Measurements from ENCODE around the gene KIF19. TPM values are rescaled to one million over a fixed set of nuclear protein-coding genes. Genes with fewer than 3 reads are reported as not detected.
A peak's percentile ranks its signal among the peaks of the same experiment; 100 is the strongest.

KIF19 gene
- total and polyA plus RNA-seq, 2 donors (not counting 1 experiment from before 2014, with no cell fraction given): not detected

DNA sequence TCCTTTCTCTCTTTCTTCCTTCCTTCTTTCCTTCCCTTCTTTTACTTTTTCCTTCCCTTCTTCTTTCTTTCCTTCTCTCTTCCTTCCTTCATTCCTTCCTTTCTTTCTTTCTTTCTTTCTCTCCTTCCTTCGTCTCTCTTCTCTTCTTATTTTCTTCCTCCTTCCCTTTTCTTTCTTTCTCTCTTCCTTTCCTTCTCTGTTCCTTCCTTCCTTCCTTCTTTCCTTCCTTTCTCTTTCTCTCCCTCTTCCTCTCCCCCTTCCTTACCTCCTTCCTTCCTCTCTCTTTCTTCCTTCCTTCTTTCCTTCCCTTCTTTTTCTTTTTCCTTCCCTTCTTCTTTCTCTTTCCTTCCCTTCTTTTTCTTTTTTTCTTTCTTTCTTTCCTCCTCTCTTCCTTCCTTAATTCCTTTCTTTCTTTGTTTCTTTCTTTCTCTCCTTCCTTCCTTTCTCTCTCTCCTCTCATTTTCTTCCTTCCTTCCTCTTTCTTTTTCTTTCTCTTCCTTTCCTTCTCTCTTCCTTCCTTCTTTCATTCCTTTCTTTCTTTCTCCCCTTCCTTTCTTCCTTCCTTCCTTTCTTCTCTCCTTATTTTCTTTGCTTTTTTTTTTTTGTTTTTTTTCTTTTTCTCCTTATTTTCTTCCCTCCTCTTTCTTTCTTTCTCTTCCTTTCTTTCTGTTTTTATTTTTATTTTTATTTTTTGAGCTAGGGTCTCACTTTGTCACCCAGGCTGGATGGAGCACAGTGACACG, 64.1 kb downstream of the KIF19 start:
- no peak for ATAC-seq (ENCODE audit: low read depth)
- intact Hi-C loops (cut with micrococcal nuclease): no loop called here

More for the DNA sequence above, 64.1 kb downstream of the KIF19 start:
- Histone ChIP-seq H3K4me3 (ENCODE audit: control extremely low read depth in 1 of 5, extremely low read depth in 1 of 5, insufficient read depth in 1 of 5, low read depth in 2 of 5, low read length in 4 of 5) (no peak overlapping the region), H3K27me3 (replicated peaks in 1 of 4; ENCODE audit: control extremely low read depth in 1 of 4, control insufficient read depth in 3 of 4, insufficient read depth in 4 of 4, low read length in 3 of 4) (peaks cover 0 to 9% (median 2%) of the 10 kb centered on the region in 4 experiments), H4K20me1 (ENCODE audit: control insufficient read depth, insufficient read depth, low read length, poor library complexity, severe bottlenecking) (no peaks in the 10 kb centered on the region), H2AFZ (ENCODE audit: insufficient read depth, low read depth, low read length, poor library complexity, severe bottlenecking) (no peak overlapping the region), H3K9ac (ENCODE audit: low read length) (no peak overlapping the region), H3K4me1 (ENCODE audit: control insufficient read depth in 2 of 2, insufficient read depth in 2 of 2, low read length in 2 of 2) (no peaks in the 10 kb centered on the region), H3K36me3 (replicated peaks in 1 of 2; ENCODE audit: control extremely low read depth in 1 of 2, control insufficient read depth in 1 of 2, extremely low read depth in 1 of 2, insufficient read depth in 2 of 2, low read length in 1 of 2) (no peaks in the 10 kb centered on the region), H3K4me2 (replicated peaks; ENCODE audit: low read depth, low read length, poor library complexity, severe bottlenecking) (no peak overlapping the region), H3K79me2 (ENCODE audit: control insufficient read depth, insufficient read depth, low read length) (no peaks in the 10 kb centered on the region), H3K9me3 (ENCODE audit: control extremely low read depth in 1 of 3, control insufficient read depth in 2 of 3, insufficient read depth in 1 of 3, low read length in 2 of 3) (peaks cover 0 to 10% (median 0%) of the 10 kb centered on the region in 3 donors), H3K27ac (ENCODE audit: low read length in 2 of 2) (no peak overlapping the region)
- H3K4me3 Mint-ChIP-seq: no peak overlapping the region
- 90% methylated on average over 1 of the region's 2 CpGs for WGBS (ENCODE audit: insufficient coverage)
- POLR2A ChIA-PET: interaction anchor here (0.8 kb wide), 1 partner anchor 133 kb away, joined by 8 read pairs; no protein-coding TSS in a partner anchor
- CTCF ChIA-PET: interaction anchor here (1.8 kb wide), 1 partner anchor 11 kb away, joined by 8 read pairs; no protein-coding TSS in a partner anchor
- DNase-seq: no peak
- H3K4me1 Mint-ChIP-seq: no peaks in the 10 kb centered on the region
- TF ChIP-seq CTCF (IDR thresholded peaks at IDR 0.05) (peak; percentile 31), EZH2 (IDR thresholded peaks at IDR 0.05; ENCODE audit: borderline replicate concordance, insufficient read depth, low read depth, low read length, poor library complexity, severe bottlenecking) (no peak)
- H3K27ac Mint-ChIP-seq: no peak overlapping the region
- no peaks in the 10 kb centered on the region for H3K9me3 Mint-ChIP-seq (ENCODE audit: insufficient read depth)
- peaks cover 9% of the 10 kb centered on the region for H3K27me3 Mint-ChIP-seq

All from B cell (primary cell).